ENCODE results near the gene RAB20. TPM values are rescaled to one million over a fixed set of nuclear protein-coding genes. Genes with fewer than 3 reads are reported as not detected.

RAB20 gene
- total RNA-seq, 1 experiment from 2014 or later: 10.6 TPM

- no peak overlapping the region for H3K4me3 ChIP-seq (replicated peaks in 1 of 2; ENCODE audit: low read depth in 1 of 2, low read length in 2 of 2)
- H3K27ac ChIP-seq (ENCODE audit: low read depth, low read length): no peak overlapping the region
- no peaks in the 10 kb centered on the region for H4K20me1 ChIP-seq (ENCODE audit: insufficient read depth)
- no peaks in the 10 kb centered on the region for H3K9me3 ChIP-seq (ENCODE audit: control insufficient read depth in 1 of 2, insufficient read depth in 1 of 2, low read depth in 1 of 2, low read length in 2 of 2)
- no peaks in the 10 kb centered on the region for H3K27me3 ChIP-seq (ENCODE audit: insufficient read depth, low read length)
- H3K79me2 ChIP-seq (ENCODE audit: insufficient read depth, low read length): no peaks in the 10 kb centered on the region
- ChIA-PET RAD21 (ENCODE audit: low non-redundant PET in 1 of 2, low total read pairs in 2 of 2, uncharacterized antibody in 2 of 2, unreplicated experiment in 2 of 2) (no interaction called here), POLR2A (interaction anchor here (0.6 kb wide), 1 partner anchor 559 kb away, joined by 5 read pairs; no protein-coding TSS in a partner anchor), CTCF (no interaction called here)
- BruUV-seq (replicated peaks): no TSS peak
- H2AFZ ChIP-seq (ENCODE audit: low read depth, low read length, poor library complexity, severe bottlenecking): no peak overlapping the region
- no peak for TF ChIP-seq POLR2AphosphoS5 (IDR thresholded peaks at IDR 0.05; ENCODE audit: low read depth, low read length)
- TF ChIP-seq SP1 (IDR thresholded peaks at IDR 0.05; ENCODE audit: low read depth): no peak
- TF ChIP-seq SIN3A (IDR thresholded peaks at IDR 0.05; ENCODE audit: low read depth): no peak
- TF ChIP-seq RAD21 (IDR thresholded peaks at IDR 0.05; ENCODE audit: low read depth): no peak
- no peak for TF ChIP-seq SRF (IDR thresholded peaks at IDR 0.05; ENCODE audit: low read depth)
- TF ChIP-seq EGR1 (IDR thresholded peaks at IDR 0.05; ENCODE audit: low read depth): no peak
- no peak for TF ChIP-seq TCF7L2 (IDR thresholded peaks at IDR 0.05; ENCODE audit: borderline replicate concordance, extremely low read depth, insufficient read depth, insufficient read length)
- TF ChIP-seq FOSL1 (IDR thresholded peaks at IDR 0.05; ENCODE audit: low read depth): no peak
- TF ChIP-seq MAX (IDR thresholded peaks at IDR 0.05): no peak
- TF ChIP-seq JUND (IDR thresholded peaks at IDR 0.05): no peak
- no peak for TF ChIP-seq ATF3 (IDR thresholded peaks at IDR 0.05)
- no peak for TF ChIP-seq CEBPB (IDR thresholded peaks at IDR 0.05; ENCODE audit: low read depth)
- no peak for TF ChIP-seq EZH2phosphoT487 (IDR thresholded peaks at IDR 0.05; ENCODE audit: borderline replicate concordance)
- no peak for TF ChIP-seq EZH2 (IDR thresholded peaks at IDR 0.05)
- TF ChIP-seq, protein P1, sequence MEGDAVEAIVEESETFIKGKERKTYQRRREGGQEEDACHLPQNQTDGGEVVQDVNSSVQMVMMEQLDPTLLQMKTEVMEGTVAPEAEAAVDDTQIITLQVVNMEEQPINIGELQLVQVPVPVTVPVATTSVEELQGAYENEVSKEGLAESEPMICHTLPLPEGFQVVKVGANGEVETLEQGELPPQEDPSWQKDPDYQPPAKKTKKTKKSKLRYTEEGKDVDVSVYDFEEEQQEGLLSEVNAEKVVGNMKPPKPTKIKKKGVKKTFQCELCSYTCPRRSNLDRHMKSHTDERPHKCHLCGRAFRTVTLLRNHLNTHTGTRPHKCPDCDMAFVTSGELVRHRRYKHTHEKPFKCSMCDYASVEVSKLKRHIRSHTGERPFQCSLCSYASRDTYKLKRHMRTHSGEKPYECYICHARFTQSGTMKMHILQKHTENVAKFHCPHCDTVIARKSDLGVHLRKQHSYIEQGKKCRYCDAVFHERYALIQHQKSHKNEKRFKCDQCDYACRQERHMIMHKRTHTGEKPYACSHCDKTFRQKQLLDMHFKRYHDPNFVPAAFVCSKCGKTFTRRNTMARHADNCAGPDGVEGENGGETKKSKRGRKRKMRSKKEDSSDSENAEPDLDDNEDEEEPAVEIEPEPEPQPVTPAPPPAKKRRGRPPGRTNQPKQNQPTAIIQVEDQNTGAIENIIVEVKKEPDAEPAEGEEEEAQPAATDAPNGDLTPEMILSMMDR (IDR thresholded peaks at IDR 0.05 in 2 of 3, conservative IDR thresholded peaks at IDR 0.05 in 1 of 3; ENCODE audit: borderline replicate concordance in 1 of 3, insufficient read depth in 1 of 3, low read depth in 2 of 3, low read length in 2 of 3): no peak
- TF ChIP-seq YY1 (IDR thresholded peaks at IDR 0.05; ENCODE audit: extremely low read depth, insufficient replicate concordance, low read depth, low read length): no peak
- TF ChIP-seq ZNF274 (IDR thresholded peaks at IDR 0.05; ENCODE audit: low read depth, low read length): no peak
- no peaks in the 10 kb centered on the region for H3K4me1 ChIP-seq (ENCODE audit: control insufficient read depth in 1 of 2, insufficient read depth in 2 of 2, low read length in 2 of 2)
- H3K9ac ChIP-seq (ENCODE audit: low read length): no peak overlapping the region
- no peak overlapping the region for H3K4me2 ChIP-seq (ENCODE audit: low read length)
- DNase-seq (ENCODE audit: low read depth, low spot score) (no peak), ATAC-seq (no peak)
- H3K9me2 ChIP-seq (ENCODE audit: insufficient read depth): no peaks in the 10 kb centered on the region
- no peaks in the 10 kb centered on the region for H3K36me3 ChIP-seq (ENCODE audit: control insufficient read depth in 1 of 2, insufficient read depth in 2 of 2, low read length in 2 of 2)
- intact Hi-C loops (cut with micrococcal nuclease): no loop called here
These were observed 21.8 kb upstream of the RAB20 start for GRCh38 chr13:110583178-110583865.

Data from HCT116 (cell line).